ENCODE data around the gene ABHD2.
"Not testable (repeated sequence)": the region's sequence is repeated elsewhere in the genome, so short reads cannot be mapped to it uniquely, and the experiment has no call there.

The ABHD2 gene

GRCh38 chr15:89129816-89130134 lies 41.5 kb downstream of the ABHD2 start:
- DNase-seq = no peak
- H3K9me3 ChIP-seq = no peaks in the 10 kb centered on the region
- peaks cover 0 to 31% (median 26%) of the 10 kb centered on the region in 3 donors for H3K36me3 ChIP-seq
- H3K4me1 ChIP-seq = peaks cover 0 to 97% (median 18%) of the 10 kb centered on the region in 4 donors
- peak overlapping the region; percentile 39 to 58 for H3K27ac ChIP-seq
- H3K27me3 ChIP-seq = no peaks in the 10 kb centered on the region
- intact Hi-C loops (cut with DNase I; ENCODE audit: low total_unique reads) = loop anchor here (5.0 kb wide), 2 partner anchors 38 to 472 kb away; no protein-coding TSS in a partner anchor
- no peak for TF ChIP-seq CTCF (IDR thresholded peaks at IDR 0.05)
- H3K4me3 ChIP-seq = no peak overlapping the region

- H3K4me1 ChIP-seq = peaks cover 0 to 94% (median 18%) of the 10 kb centered on the region in 4 donors
- no peak for DNase-seq
- H3K27me3 ChIP-seq = no peaks in the 10 kb centered on the region
- H3K4me3 ChIP-seq = no peak overlapping the region
- H3K27ac ChIP-seq = peak overlapping the region; percentile 3 to 39
- intact Hi-C loops (cut with DNase I; ENCODE audit: low total_unique reads) = loop anchor here (5.0 kb wide), 2 partner anchors 37 to 473 kb away; no protein-coding TSS in a partner anchor
- no peaks in the 10 kb centered on the region for H3K9me3 ChIP-seq
- H3K36me3 ChIP-seq = peaks cover 0 to 31% (median 26%) of the 10 kb centered on the region in 3 donors
- no peak for TF ChIP-seq CTCF (IDR thresholded peaks at IDR 0.05)
These were observed 41.9 kb downstream of the ABHD2 start for GRCh38 chr15:89130201-89130600.

GRCh38 chr15:89131731-89132130 lies 43.5 kb downstream of the ABHD2 start:
- H3K36me3 ChIP-seq = peaks cover 0 to 19% (median 17%) of the 10 kb centered on the region in 3 donors
- intact Hi-C loops (cut with DNase I; ENCODE audit: low total_unique reads) = loop anchor here (5.0 kb wide), 2 partner anchors 36 to 474 kb away; no protein-coding TSS in a partner anchor
- peaks cover 0 to 93% (median 26%) of the 10 kb centered on the region in 4 donors for H3K4me1 ChIP-seq
- no peaks in the 10 kb centered on the region for H3K27me3 ChIP-seq
- no peaks in the 10 kb centered on the region for H3K9me3 ChIP-seq
- H3K27ac ChIP-seq = peak overlapping the region; percentile 3 to 39
- H3K4me3 ChIP-seq = no peak overlapping the region
- DNase-seq = no peak
- TF ChIP-seq CTCF (IDR thresholded peaks at IDR 0.05) = no peak

GRCh38 chr15:89132611-89133507 lies 44.6 kb downstream of the ABHD2 start:
- peak; percentile 60 to 72 for DNase-seq
- H3K36me3 ChIP-seq = peaks cover 0 to 13% (median 11%) of the 10 kb centered on the region in 3 donors
- TF ChIP-seq CTCF (IDR thresholded peaks at IDR 0.05) = no peak
- no peaks in the 10 kb centered on the region for H3K27me3 ChIP-seq
- H3K4me3 ChIP-seq = no peak overlapping the region
- no peaks in the 10 kb centered on the region for H3K9me3 ChIP-seq
- intact Hi-C loops (cut with DNase I; ENCODE audit: low total_unique reads) = loop anchor here (5.0 kb wide), 2 partner anchors 34 to 476 kb away; no protein-coding TSS in a partner anchor
- H3K4me1 ChIP-seq = peaks cover 0 to 93% (median 34%) of the 10 kb centered on the region in 4 donors
- peak overlapping the region; percentile 39 to 46 for H3K27ac ChIP-seq

- H3K4me3 ChIP-seq; intact Hi-C loops (cut with DNase I; ENCODE audit: low total_unique reads); H3K27me3 ChIP-seq; H3K9me3 ChIP-seq; H3K36me3 ChIP-seq: not testable (repeated sequence)
- H3K27ac ChIP-seq = peak overlapping the region; percentile 67 to 85
- peak in 1 of 2 donors; percentile 56 for DNase-seq
- peaks cover 0 to 94% (median 53%) of the 10 kb centered on the region in 4 donors for H3K4me1 ChIP-seq
These were observed 47.3 kb downstream of the ABHD2 start for GRCh38 chr15:89135387-89136077.

All from tibial artery (tissue), 4 donors.